Stimulated activated naive CD4-positive, alpha-beta T cell treated with Interleukin-2 at 50 U/mL for 16 hours (primary cell): Measurements from ENCODE around the gene PCSK6.

ENCODE experiments used
- DNase-seq: peaks from one replicate; lab custom pipeline; 2025; lab: John Stamatoyannopoulos, UW

The PCSK6 gene

GRCh38 chr15:101275018-101275417 lies 214.5 kb downstream of the PCSK6 start:
- DNase-seq, result no peak

GRCh38 chr15:101273534-101273933 lies 216.0 kb downstream of the PCSK6 start:
- DNase-seq, result no peak

- no peak for DNase-seq
Observed at GRCh38 chr15:101272584-101272983, 216.9 kb downstream of the PCSK6 start.

GRCh38 chr15:101269479-101270223 lies 219.9 kb downstream of the PCSK6 start:
- no peak for DNase-seq

GRCh38 chr15:101267320-101268104 lies 222.0 kb downstream of the PCSK6 start:
- DNase-seq, result no peak

GRCh38 chr15:101266787-101267186 lies 222.7 kb downstream of the PCSK6 start:
- DNase-seq, result no peak

GRCh38 chr15:101266034-101266433 lies 223.5 kb downstream of the PCSK6 start:
- DNase-seq, result no peak

GRCh38 chr15:101264911-101265641 lies 224.4 kb downstream of the PCSK6 start:
- no peak for DNase-seq

GRCh38 chr15:101264011-101264410 lies 225.5 kb downstream of the PCSK6 start:
- no peak for DNase-seq

- no peak for DNase-seq
Observed at GRCh38 chr15:101262551-101262950, 227.0 kb downstream of the PCSK6 start.

GRCh38 chr15:101258238-101259144 lies 231.0 kb downstream of the PCSK6 start:
- DNase-seq, result peak; percentile 39

- no peak for DNase-seq
Observed at GRCh38 chr15:101256757-101257156, 232.8 kb downstream of the PCSK6 start.

GRCh38 chr15:101255615-101256241 lies 233.8 kb downstream of the PCSK6 start:
- no peak for DNase-seq

GRCh38 chr15:101255051-101255395 lies 234.5 kb downstream of the PCSK6 start:
- DNase-seq, result no peak

- DNase-seq, result no peak
Observed at GRCh38 chr15:101254157-101255050, 235.1 kb downstream of the PCSK6 start.
